ENCODE data around the gene ARHGAP15.
"Not testable (repeated sequence)": the region's sequence is repeated elsewhere in the genome, so short reads cannot be mapped to it uniquely, and the experiment has no call there.

Gene ARHGAP15

GRCh38 chr2:143528021-143528420 is 398.8 kb downstream of the ARHGAP15 start:
- TF ChIP-seq CTCF (IDR thresholded peaks at IDR 0.05), result no peak
- no peak overlapping the region for H3K27ac ChIP-seq

- H3K27ac ChIP-seq, result no peak overlapping the region
- TF ChIP-seq ZFX (IDR thresholded peaks at IDR 0.05; ENCODE audit: borderline replicate concordance), result no peak
- no peak for TF ChIP-seq CTCF (IDR thresholded peaks at IDR 0.05)
Measured at GRCh38 chr2:143529118-143529720, 400.0 kb downstream of the ARHGAP15 start.

- no peak for TF ChIP-seq CTCF (IDR thresholded peaks at IDR 0.05)
- TF ChIP-seq ZFX (IDR thresholded peaks at IDR 0.05; ENCODE audit: borderline replicate concordance), result no peak
- H3K27ac ChIP-seq, result no peak overlapping the region
Measured at GRCh38 chr2:143530758-143531157, 401.5 kb downstream of the ARHGAP15 start.

GRCh38 chr2:143532061-143532460 is 402.8 kb downstream of the ARHGAP15 start:
- TF ChIP-seq ZFX (IDR thresholded peaks at IDR 0.05; ENCODE audit: borderline replicate concordance), result no peak
- TF ChIP-seq CTCF (IDR thresholded peaks at IDR 0.05), result no peak
- no peak overlapping the region for H3K27ac ChIP-seq

GRCh38 chr2:143533846-143534245 is 404.6 kb downstream of the ARHGAP15 start:
- TF ChIP-seq CTCF (IDR thresholded peaks at IDR 0.05) (no peak), ZFX (IDR thresholded peaks at IDR 0.05; ENCODE audit: borderline replicate concordance) (no peak)

GRCh38 chr2:143535802-143536201 is 406.6 kb downstream of the ARHGAP15 start:
- no peak overlapping the region for H3K27ac ChIP-seq
- no peak for TF ChIP-seq ZFX (IDR thresholded peaks at IDR 0.05; ENCODE audit: borderline replicate concordance)
- no peak for TF ChIP-seq CTCF (IDR thresholded peaks at IDR 0.05)

More at GRCh38 chr2:143533846-143534245, 404.6 kb downstream of the ARHGAP15 start:
- no peak overlapping the region for H3K27ac ChIP-seq

GRCh38 chr2:143541899-143542298 is 412.7 kb downstream of the ARHGAP15 start:
- not testable (repeated sequence) for H3K27ac ChIP-seq

All from 22Rv1 (cell line).